Fibroblast of skin of back (primary cell): ENCODE data around the gene TTC21A.
"Not testable (repeated sequence)": the region's sequence is repeated elsewhere in the genome, so short reads cannot be mapped to it uniquely, and the experiment has no call there.

Experiments
- DNase-seq: peaks from one replicate; pipeline ENCODE4 v3.0.0-alpha.2; 2013

The TTC21A gene

DNA sequence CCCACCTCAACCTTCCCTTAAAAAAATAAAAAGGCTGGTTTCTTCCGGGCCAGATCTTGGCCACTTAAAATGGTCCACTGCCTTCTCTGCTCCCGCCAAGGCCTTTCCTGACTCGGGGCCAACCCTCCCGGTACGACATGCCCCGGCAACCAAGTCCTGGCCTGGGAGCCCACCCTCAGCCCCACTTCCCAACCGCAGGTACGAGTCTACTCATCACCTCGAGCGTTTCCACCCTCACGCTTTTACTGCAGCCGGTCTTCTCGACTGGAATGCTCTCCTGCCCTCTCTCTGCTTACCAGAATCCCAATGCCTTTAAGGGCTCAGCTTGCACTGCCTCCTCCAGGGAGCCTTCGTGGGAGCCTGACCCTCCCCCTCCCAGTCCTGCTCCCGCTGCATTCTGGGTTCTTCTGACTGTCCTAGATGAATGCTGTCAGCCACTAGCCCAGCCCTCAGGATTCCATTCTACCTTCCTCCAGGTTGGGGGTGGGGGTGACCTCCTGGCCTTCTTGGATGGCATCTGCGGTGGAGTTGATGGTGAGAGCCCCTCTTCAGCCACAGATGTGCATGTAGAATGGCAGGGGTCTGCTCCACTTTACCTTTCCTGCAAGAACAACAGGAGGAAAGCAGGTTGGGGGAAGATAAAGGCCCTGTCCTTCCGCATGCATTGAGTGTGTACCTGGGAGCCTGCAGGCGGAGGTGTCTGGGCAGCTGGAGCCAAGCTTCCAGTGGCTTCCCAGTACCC, 47.0 kb downstream of the TTC21A start:
- peak; percentile 37 for DNase-seq

DNA sequence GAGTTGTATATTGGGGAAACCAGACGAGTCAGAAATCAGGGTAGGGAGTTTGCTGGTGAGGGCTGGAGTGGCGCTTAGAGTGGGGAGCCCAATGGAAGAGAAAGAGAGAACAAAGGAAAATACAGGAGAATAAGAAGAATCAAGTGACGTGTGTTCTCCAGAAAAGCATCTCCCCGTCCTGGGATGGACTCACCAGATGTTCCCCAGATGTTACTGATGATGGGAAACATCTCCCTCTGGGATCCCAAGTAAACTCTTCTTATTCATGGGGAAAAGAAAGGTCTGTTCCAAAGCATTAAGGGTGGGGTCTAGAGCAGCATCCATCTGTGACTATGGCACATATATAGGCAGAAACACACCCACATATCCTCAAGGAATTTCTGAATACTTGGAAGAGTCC, 48.9 kb downstream of the TTC21A start:
- no peak for DNase-seq

DNA sequence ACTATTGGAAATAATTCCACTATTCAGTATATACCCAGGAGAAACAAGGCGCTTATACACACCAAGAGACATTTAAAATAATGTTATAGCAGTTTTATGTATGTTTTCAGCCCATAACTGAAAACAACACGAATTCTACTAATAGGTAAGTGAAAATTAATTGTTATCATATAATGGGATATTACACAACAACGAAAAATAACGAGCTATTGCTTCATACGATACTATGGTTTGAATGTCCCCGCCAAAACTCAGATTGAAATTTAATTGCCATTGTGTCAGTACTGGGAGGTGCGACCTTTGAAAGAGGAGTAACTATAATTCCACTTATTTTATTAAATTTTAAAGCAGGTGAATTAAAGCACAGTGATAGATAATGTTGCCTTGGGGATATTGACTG, 49.9 kb downstream of the TTC21A start:
- DNase-seq = no peak

DNA sequence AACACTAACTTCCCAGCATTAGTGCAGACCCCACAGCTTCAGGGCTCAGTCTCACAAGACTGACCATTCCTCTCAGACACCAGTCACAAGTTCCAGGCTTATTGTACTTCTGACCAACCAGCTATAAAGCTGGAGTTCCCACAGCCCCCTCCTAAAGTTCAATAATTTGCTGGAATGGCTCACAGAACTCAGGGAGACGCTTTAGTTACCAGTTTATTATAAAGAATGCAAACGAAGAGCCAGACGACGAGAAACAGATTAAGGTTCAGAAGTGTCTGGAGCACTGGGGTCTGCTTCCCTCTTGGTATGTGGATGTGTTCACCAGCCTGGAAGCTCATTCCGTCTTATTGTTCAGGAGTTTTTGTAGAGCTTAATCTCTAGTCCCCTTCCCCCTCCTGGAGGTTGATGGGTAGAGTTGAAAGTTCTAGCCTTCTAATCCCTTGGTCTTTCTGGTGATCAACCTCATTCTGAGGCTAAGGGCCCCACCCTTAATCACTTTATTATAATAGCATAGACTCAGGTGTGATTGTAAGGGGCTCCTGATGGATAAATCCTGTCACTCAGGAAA, 50.8 kb downstream of the TTC21A start:
- DNase-seq = no peak

DNA sequence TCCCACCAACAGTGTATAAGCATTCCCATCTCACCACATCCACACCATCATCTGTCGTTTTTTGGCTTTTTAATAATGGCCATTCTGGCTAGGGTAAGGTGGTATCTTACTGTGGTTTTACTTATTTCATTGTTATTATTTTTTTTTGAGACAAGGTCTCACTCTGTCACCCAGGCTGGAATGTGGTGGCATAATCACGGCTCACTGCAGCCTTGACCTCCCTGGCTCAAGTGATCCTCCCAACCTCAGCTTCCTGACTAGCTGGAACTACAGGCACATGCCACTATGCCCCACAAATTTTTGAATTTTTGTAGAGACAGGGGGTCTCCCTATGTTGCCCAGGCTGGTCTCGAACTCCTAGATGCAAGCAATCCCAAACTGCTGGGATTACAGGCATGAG, 56.9 kb downstream of the TTC21A start:
- DNase-seq = no peak

DNA sequence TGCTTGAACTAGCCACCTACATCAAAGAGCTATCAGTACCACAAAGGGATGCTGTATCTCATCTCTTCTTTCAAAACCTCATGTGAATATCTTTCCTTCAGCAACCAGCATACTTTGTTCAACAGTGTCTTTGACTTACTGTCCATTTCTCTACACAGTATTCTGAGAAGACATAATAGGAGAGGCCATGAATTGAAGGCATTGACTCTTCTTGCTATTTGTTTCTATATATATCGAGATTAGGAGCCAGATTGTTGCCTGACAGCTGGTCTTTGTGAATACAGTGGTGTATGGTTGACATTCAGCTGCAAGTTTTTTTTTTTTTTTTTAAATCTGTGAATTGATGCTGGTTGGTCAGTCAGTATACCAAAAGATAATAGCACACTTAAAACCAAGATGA, 58.0 kb downstream of the TTC21A start:
- no peak for DNase-seq

DNA sequence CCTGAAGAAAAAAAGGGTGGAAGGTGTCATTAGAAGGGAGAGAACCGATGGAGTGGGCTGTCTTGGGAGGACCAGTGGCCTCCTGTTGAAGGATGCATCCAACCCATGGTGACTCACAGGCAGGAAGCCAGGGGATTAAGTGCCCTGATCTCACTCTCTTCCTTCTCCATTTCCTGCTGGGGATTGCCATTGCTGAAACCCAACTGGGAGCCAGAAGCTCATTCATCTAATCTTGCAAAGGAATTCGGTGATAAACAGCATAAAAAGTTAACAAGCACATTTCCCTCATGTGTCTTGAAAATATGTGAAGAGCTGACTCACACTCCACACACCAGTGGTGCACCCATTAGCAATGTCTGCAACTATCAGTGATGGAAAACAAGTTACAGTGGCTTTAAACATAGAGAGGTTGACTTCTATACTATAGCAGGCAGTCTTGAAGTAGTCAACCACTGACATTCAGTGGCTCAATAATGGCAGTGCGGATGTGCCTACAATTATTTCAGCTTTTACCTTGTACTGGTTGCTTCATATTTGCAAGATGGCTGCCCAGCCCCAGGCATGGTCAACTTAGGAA, 58.7 kb downstream of the TTC21A start:
- peak; percentile 98 for DNase-seq

DNA sequence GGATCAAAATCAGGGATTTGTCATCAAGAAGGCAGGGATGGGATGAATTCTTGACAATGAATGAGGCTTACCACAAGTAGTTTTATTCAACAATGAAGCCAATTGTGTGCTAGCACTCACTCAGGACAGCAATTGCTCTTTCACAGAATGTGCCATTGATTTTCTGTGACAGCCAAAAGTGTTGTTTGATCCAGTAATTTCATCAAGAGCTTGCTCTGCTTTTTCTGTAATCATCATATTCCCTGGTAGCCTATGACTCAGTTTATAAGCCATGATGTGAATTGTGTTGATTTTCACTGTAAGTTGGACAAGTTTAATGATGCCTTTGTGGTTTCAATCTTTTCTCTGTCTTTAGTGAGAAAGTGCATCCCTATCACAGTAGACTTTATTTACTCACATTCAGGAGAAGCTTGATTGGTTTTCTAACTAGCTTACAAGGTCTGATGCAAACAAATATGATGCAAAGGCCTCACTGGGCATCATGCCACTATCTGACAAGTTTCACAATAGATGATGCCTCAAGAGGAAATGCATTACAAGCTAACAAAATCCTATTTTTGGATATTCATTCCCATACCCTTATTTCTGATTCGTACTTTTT, 59.6 kb downstream of the TTC21A start:
- DNase-seq = peak; percentile 76

DNA sequence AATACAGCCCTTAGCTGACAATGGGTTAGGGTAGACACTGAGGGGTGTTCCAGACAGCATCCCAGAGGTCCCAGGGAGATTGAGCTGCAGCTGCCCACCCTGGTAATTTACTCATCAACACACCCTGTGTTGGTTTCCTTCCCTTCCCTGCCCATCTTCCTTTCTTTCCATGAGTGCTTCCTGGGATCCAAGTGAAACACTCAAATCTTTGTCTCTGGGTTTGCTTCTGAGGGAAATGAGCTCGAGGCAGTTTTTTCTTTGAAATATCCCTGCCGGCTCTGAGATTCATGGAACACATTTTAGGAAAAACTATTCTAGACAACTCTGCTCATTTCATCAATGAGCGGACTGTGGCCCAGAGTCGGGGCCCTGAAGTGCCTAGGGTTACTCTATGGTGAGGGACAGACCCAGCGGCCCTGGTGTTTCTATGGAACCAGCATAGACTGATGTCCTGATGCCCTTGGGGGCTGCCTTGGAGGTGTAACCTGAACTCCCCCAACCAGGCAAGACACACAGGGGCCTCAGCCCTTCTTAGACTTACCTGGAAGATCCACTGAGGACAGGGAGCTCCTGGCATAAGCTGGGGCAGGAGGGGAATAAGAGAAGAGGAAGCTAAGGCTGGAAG, 60.8 kb downstream of the TTC21A start:
- no peak for DNase-seq

DNA sequence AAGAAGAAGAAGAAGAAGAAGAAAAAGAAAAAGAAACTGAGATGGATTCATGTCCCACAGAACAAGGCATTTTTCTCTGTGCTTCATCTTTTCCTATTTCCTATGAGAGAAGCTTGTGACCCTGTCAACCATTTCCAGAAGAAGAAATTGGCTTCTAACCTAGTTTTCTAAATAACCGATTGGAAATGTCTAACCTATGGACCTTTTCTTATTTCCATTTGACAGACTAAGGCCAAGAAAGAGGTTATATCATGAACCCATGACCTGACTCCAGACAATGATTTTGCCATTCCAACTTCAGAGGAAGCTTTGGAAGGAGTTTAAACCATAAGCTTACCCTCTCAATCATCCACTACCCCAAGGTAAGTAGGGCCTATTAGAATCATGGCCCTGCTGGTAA, 62.2 kb downstream of the TTC21A start:
- DNase-seq = no peak

DNA sequence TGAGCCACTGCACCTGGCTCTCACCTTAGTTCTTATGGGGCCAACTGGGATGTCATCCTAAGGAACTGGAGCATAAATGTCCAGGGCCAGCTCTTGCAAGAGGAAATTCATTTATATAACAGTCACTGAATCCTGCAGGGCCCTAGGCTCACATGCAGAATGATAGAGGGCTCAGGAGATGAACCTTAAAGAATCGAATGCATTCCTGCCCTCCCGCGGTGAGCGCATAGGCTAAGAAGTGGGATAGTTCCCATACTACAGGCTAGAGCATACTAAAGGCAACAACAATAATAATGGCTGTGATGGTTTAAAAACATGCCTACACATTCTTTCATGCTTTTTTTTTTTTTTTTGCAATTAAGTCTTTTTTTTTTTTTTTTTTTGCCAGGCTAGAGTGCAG, 63.0 kb downstream of the TTC21A start:
- DNase-seq = no peak

DNA sequence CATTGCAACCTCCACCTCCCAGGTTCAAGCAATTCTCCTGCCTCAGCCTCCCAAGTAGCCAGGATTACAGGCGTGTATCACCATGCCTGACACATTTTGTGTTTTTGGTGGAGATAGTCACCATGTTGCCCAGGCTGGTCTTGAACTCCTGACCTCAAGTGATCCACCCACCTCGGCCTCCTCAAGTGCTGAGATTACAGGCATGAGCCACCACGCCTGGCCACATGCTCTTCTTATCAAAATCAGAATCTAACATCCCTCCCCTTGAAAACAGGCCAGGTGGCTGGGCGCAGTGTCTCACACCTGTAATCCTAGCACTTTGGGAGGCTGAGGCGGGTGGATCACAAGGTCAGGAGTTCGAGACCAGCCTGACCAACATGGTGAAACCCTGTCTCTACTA, 63.4 kb downstream of the TTC21A start:
- not testable (repeated sequence) for DNase-seq

DNA sequence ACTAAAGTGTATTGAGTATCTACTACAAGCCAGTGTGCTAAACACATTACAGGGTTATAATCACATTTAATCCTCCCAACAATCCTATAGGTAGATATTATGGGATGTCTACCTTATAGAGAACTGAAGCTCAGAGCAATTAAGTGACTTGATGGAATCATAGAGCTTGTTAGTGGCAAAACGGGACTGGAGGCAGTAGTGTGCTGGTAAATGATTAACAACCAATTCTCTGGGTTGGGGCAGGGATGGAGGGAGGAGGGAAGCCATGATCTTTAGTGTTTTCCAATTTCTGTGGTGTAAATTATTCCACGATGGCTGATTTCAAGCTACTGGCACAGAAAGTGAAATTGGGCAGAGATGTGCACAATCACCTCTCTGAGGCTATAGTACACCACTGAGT, 64.4 kb downstream of the TTC21A start:
- DNase-seq = no peak

DNA sequence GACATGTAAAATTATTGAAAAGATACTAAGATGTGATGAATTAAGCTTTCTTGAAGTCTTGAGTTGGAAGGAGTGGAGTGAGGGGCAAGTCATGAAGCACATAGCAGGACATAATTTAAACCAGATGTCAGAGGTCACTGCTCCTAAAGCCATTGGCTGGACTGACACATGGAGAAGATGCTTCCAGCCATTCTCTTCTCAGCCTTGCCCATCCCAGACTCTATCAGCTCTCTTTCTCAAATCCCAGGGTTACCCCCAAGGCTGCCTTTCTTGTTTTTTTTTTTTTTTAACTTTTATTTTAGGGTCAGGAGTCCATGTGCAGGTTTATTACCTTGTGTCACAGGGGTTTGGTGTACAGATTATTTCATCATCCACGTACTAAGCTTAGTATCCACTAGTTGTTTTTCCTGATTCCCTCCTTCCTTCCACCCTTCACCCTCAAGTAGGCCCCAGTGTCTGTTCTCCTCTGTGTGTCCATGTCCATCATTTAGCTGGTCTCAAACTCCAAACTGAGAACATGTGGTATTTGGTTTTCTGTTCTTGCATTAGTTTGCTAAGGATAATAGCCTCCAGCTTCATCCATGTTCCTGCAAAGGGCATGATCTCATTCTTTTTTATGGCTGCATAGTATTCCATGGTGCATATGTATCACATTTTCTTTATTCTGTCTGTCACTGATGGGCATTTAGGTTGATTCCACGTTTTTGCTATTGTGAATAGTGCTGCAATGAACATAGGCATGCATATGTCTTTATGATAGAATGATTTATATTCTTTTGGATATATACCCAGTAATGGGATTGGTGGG, 66.0 kb downstream of the TTC21A start:
- DNase-seq = no peak

DNA sequence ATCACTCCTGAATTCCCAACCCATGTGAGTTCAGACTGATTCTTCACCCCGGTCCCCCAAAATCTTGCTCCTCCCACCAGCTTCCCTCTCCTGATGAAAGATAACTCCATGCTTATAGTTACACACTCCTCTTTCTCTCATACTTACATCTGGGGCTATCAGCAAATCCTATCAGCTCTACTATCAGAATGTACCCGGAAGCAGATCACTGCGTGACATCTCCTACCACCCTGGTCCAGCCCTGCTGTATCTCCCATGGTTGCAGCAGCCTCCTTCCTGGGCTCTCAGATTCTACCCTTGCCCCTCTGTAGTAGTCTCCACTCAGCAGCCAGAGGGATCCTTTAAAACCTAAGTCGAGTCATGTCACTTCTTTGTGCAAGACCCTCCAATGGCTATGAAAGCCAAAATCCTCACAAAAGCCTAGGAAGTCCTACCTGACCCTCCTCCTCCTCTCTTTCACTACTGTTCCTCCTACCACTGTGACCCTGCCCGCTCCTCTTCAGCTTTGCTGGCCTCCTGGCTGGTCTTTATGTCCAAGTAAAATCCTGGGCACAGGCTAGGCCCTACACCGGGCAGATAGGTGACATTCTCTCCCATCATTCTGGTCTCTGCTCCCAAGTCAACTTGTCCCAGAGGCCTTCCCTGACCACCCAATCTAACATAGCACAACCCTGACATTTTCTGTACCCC, 68.7 kb downstream of the TTC21A start:
- DNase-seq = no peak

DNA sequence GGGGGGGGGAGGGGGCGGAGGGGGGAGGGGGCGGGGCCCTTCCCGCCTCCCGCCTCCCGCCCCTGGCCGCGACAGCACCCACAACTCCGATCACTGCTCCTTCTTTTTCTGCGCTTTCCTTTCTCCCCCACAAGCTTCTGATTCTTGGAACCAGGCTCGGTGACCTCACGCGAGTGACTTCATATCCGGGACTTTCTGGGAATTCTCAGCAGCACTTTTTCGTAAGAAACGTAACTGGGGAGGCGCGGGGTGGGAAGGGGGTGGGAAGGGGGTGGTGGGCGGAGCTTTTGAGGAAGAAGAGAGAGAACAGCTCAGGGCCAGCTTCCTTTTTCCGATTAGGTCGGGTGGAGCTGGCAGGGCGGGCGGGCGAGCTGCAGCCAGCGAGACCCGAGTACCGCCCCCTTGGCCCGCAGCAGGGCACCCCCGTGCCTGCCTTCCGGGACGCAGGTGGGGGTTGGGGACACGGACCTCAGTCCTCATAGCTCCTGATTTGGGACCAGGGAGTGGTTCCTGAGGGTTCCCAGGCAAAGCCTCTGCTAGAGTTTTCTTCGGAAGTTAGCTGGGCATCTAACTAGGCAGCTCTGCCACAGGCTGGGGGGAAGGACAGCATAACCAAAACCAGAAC, 70.3 kb downstream of the TTC21A start:
- DNase-seq = peak; percentile 92

DNA sequence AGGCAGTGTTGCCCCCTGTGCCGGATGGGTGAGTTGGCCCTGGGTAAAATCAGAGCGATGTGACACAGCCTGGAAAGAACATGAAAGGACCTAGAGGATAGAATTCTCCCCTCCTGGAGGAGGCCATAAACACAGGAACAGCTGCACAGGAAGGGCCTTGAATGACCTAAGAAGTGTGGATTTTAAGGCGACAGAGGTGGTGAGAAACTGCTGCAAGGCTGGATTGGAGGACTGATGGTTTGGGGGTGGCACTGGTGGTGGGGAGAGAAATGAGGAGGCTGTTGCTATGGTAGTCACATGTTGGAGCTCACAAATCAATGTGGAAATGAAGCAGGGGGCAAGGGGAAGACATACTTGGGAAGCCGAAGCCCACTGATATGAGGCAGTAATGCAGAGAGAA, 71.1 kb downstream of the TTC21A start:
- peak; percentile 30 for DNase-seq

DNA sequence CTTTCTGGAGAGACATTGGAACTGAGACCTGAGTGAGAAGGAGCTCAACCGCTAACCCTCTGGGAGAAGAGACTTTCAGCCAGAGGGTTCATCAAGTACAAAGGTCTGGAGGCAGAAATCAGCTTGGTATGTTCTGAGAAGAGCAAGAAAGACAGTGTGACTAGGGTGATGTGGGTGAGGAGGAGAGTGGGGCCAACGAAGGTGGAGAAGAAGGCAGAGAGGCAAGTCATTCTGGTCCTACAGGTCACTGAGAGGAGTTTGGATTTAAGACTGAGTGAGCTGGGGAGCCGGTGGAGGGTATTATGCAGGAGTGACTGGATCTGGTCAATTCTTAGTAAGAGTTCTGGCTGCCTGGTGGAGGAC, 72.7 kb downstream of the TTC21A start:
- no peak for DNase-seq

DNA sequence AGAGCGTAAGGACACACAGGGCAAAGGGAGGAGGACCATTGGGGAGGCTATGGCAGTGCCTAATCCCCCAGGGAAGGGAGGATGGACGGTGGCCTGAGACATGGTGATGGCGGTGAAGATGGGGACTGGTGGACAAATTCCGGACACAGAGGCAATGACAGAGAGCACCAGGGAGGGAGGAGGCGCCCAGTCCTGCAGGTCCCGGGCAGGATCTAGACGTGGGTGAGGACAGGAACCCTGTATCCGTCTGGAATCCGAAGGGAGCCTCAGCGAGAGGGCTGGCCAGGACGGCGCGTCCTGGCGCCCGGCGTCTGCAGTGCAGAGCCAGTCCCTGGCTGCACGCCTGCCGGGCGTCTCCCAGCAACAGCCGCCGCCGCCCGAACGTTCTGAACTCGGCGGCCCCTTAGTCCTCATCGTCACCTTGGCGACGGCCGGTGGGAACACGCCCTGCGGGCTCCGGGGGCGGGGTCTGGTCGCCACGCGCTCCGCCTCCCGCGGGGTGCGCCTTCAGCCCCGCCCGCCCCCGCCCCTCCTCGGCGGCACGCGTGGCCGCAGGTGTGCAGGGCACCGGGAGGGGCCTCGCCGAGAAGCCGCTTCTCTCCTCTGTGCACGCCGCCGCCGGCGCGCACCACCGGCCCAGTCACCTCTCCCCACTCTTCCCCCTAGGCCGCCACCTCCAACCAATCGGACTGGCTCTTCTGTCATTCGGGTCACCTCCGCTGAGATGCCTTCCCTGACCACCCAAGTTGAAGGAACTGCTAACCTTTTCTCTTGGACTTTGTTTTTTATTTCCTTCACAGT, 73.3 kb downstream of the TTC21A start:
- DNase-seq = peak; percentile 81
